Glutamatergic neuron (in vitro differentiated cells): Measurements from ENCODE around the gene CDH4. TPM values are rescaled to one million over a fixed set of nuclear protein-coding genes. Genes with fewer than 3 reads are reported as not detected.

ENCODE experiments used
- DNase-seq: peaks from one replicate; pipeline ENCODE4 v3.0.0; 2022
- H3K27ac Mint-ChIP-seq: one replicate; pipeline ENCODE4 v1.8.0; 2020; ENCODE audit warnings: mild to moderate bottlenecking, mixed read lengths, inconsistent platforms; ENCODE audit not compliant: unreplicated experiment
- H3K27me3 Mint-ChIP-seq: one replicate; pipeline ENCODE4 v1.8.0; 2020; ENCODE audit warnings: mild to moderate bottlenecking, moderate library complexity, mixed read lengths, inconsistent platforms; ENCODE audit not compliant: unreplicated experiment
- H3K36me3 Mint-ChIP-seq: one replicate; pipeline ENCODE4 v1.8.0; 2020; ENCODE audit warnings: mild to moderate bottlenecking, mixed read lengths, inconsistent platforms; ENCODE audit not compliant: unreplicated experiment
- H3K4me1 Mint-ChIP-seq: one replicate; pipeline ENCODE4 v1.8.0; 2020; ENCODE audit warnings: mild to moderate bottlenecking, low read depth, mixed read lengths, inconsistent platforms; ENCODE audit not compliant: unreplicated experiment
- H3K4me3 Mint-ChIP-seq: one replicate; pipeline ENCODE4 v1.8.0; 2020; ENCODE audit warnings: mild to moderate bottlenecking, mixed read lengths, inconsistent platforms; ENCODE audit not compliant: unreplicated experiment
- H3K9me3 Mint-ChIP-seq: one replicate; pipeline ENCODE4 v1.8.0; 2020; ENCODE audit warnings: mild to moderate bottlenecking, moderate library complexity, mixed read lengths, inconsistent platforms; ENCODE audit not compliant: unreplicated experiment
- CTCF ChIP-seq: fragments of 200-600 bp; sonication (generic); IDR thresholded peaks from one replicate; pipeline ENCODE4 v1.5.0; 2021; ENCODE audit not compliant: partially characterized antibody, unreplicated experiment
- total RNA-seq: library from RNA; stranded (reverse); fragmentation: NEBNext Ultra II Directional; extraction: Animal tissue kit (Norgen Biotek cat#: 25700); gene quantifications from one replicate; pipeline ENCODE4 v1.2.1, GENCODE V29; 2021; ENCODE audit not compliant: unreplicated experiment

Gene CDH4
- total RNA-seq, 1 donor from 2014 or later: 1.2 TPM

- H3K9me3 Mint-ChIP-seq: peaks cover 10% of the 10 kb centered on the region
- no peaks in the 10 kb centered on the region for H3K27me3 Mint-ChIP-seq
- no peak overlapping the region for H3K4me3 Mint-ChIP-seq
- DNase-seq: no peak
- H3K27ac Mint-ChIP-seq: no peak overlapping the region
- TF ChIP-seq CTCF: no peak
- H3K36me3 Mint-ChIP-seq: peaks cover 6% of the 10 kb centered on the region
- H3K4me1 Mint-ChIP-seq: no peaks in the 10 kb centered on the region
Measured at GRCh38 chr20:61963149-61963548, 711.1 kb downstream of the CDH4 start.

DNA sequence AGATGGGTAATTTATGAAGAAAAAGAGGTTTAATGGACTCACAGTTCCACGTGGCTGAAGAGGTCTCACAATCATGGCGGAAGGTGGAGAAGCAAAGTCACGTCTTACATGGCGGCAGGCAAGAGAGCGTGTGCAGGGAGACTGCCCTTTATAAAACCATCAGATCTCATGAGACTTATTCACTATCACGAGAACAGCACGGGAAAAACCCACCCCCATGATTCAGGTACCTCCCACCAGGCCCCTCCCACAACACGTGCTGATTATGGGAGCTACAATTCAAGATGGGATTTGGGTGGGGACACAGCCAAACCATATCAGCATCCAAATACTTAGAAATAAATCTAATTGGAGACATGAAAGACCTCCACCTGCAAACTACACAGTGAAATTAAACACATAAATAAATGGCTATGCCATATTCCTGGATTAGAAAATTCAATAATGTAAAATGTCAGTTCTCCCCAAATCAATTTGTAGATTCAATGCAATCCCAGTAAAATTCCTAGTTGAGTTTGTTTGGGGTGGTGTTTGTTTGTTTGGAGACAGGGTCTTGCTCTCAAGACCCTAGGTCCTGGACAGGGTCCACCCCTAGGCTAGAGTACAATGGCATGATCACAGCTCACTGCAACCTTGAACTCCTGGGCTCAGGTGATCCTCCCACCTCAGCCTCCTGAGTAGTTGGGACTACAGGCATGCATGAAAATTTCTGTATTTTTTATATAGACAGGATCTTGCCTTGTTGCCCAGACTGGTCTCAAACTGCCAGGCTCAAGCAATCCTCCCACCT is 712.0 kb downstream of the CDH4 start:
- no peak for DNase-seq
- H3K9me3 Mint-ChIP-seq: peaks cover 10% of the 10 kb centered on the region
- H3K27ac Mint-ChIP-seq: no peak overlapping the region
- no peak overlapping the region for H3K4me3 Mint-ChIP-seq
- no peaks in the 10 kb centered on the region for H3K4me1 Mint-ChIP-seq
- peaks cover 6% of the 10 kb centered on the region for H3K36me3 Mint-ChIP-seq
- TF ChIP-seq CTCF: no peak
- no peaks in the 10 kb centered on the region for H3K27me3 Mint-ChIP-seq

DNA sequence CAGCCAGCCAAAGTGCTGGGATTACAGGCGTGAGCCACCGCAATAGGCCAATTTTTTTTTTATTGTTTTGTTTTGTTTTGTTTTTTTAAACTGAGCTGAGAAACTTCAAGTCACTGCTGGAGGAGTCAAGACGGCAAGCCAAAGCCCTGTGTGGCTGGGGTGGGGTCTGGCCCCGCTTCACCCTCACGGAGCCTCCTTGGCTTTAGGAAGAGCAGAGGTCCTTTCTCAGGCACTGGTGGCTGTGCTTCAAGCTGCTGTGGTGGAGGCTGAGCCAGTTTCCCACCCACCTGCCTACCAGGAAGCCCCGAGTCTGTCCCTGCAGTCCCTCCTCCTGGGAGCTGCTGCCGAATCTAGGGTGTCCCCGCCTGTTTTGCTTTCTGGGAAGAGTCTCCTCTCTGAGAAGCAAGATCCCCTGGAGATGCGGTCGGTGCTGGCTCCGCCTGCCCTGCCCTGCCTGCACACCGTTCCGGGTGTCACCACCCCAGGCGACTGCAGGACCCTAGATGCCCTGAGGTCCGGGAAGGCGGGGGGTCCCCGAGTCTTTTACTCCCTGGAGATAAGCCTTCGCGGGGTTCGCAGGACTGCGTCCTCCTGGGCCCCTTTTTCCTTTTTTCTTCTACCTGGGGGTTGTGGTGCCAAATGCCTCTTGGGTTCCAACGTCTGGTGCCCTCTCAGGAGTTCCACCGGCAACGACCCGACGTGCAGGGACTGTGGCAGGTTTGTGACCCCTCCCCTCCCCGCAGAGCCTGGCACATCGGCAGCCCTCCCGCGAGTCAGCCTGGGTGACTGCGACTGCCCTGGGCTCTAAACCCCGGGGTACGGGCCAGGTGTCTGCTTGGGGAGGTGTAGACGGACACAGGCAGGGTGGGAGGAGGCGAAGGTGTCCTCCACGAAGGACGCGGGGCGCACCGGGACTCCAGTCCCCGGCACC is 712.9 kb downstream of the CDH4 start:
- no peak for TF ChIP-seq CTCF
- peaks cover 10% of the 10 kb centered on the region for H3K9me3 Mint-ChIP-seq
- no peaks in the 10 kb centered on the region for H3K27me3 Mint-ChIP-seq
- H3K36me3 Mint-ChIP-seq: peaks cover 6% of the 10 kb centered on the region
- H3K4me3 Mint-ChIP-seq: no peak overlapping the region
- DNase-seq: no peak
- H3K27ac Mint-ChIP-seq: peak overlapping the region; percentile 38
- no peaks in the 10 kb centered on the region for H3K4me1 Mint-ChIP-seq

GRCh38 chr20:61965606-61966491 is 713.8 kb downstream of the CDH4 start:
- H3K9me3 Mint-ChIP-seq: peaks cover 10% of the 10 kb centered on the region
- H3K27ac Mint-ChIP-seq: no peak overlapping the region
- DNase-seq: no peak
- TF ChIP-seq CTCF: no peak
- H3K27me3 Mint-ChIP-seq: peaks cover 1% of the 10 kb centered on the region
- peaks cover 6% of the 10 kb centered on the region for H3K36me3 Mint-ChIP-seq
- H3K4me3 Mint-ChIP-seq: no peak overlapping the region
- H3K4me1 Mint-ChIP-seq: no peaks in the 10 kb centered on the region
